Keratinocyte (primary cell): ENCODE measurements around the gene SEC16B.

Source experiments
- CTCF ChIP-seq, 3 experiments: IDR thresholded peaks in 1 of 3; conservative IDR thresholded peaks in 1 of 3; optimal IDR thresholded peaks in 1 of 3; 2 replicates in 2 of 3; 3 replicates in 1 of 3; pipeline versions ENCODE3 to v1.5.1; 2011; ENCODE audit warnings: low read length in 3 of 3, mild to moderate bottlenecking in 3 of 3, moderate library complexity in 2 of 3, control low read depth in 1 of 3, inconsistent platforms in 1 of 3; ENCODE audit not compliant: insufficient read depth in 2 of 3; ENCODE audit errors: extremely low read depth in 1 of 3
- EZH2 ChIP-seq: IDR thresholded peaks from one replicate; pipeline ENCODE4 v1.6.1; 2012; ENCODE audit warnings: inconsistent platforms, mild to moderate bottlenecking, low read length, moderate library complexity

- TF ChIP-seq CTCF (optimal IDR thresholded peaks at IDR 0.05 in 1 of 3, IDR thresholded peaks at IDR 0.05 in 1 of 3, conservative IDR thresholded peaks at IDR 0.05 in 1 of 3; ENCODE audit: extremely low read depth in 1 of 3, insufficient read depth in 2 of 3, low read length in 3 of 3) (no peak), EZH2 (no peak)
These were observed 17.2 kb downstream of the SEC16B start for GRCh38 chr1:177952691-177953090.
